Fibroblast of mammary gland (primary cell): Measurements from ENCODE around the gene PDZRN4.

Experiments
- DNase-seq: peaks from one replicate; pipeline ENCODE4 v3.0.0-alpha.2; 2010; ENCODE audit warnings: low read depth
- H3K4me3 ChIP-seq: 2 replicates; pipeline ENCODE4 v1.5.1; 2011; ENCODE audit warnings: low read depth, mild to moderate bottlenecking, low read length, moderate library complexity; ENCODE audit not compliant: control insufficient read depth
- CTCF ChIP-seq: conservative IDR thresholded peaks from 2 replicates; pipeline ENCODE4 v1.5.1; 2011; ENCODE audit warnings: low read depth, low read length, inconsistent platforms; ENCODE audit not compliant: control insufficient read depth, insufficient read depth

The PDZRN4 gene

GRCh38 chr12:41188058-41188840, at the start of gene PDZRN4:
Gene PDZRN4 (plus strand): TSS chr12:41188320.
- TF ChIP-seq CTCF, result no peak
- H3K4me3 ChIP-seq, result no peak within 1 kb of the TSS
- no peak for DNase-seq

GRCh38 chr12:41140117-41140516, 48.0 kb upstream of the PDZRN4 start:
- H3K4me3 ChIP-seq, result no peak overlapping the region
- DNase-seq, result no peak
- no peak for TF ChIP-seq CTCF

- H3K4me3 ChIP-seq, result no peak overlapping the region
- DNase-seq, result no peak
- TF ChIP-seq CTCF, result no peak
These were observed 47.0 kb upstream of the PDZRN4 start for GRCh38 chr12:41141104-41141503.

- no peak overlapping the region for H3K4me3 ChIP-seq
- TF ChIP-seq CTCF, result no peak
- no peak for DNase-seq
These were observed 45.7 kb upstream of the PDZRN4 start for GRCh38 chr12:41142376-41142775.

- H3K4me3 ChIP-seq, result no peak overlapping the region
- no peak for TF ChIP-seq CTCF
- peak; percentile 86 for DNase-seq
These were observed 36.3 kb upstream of the PDZRN4 start for GRCh38 chr12:41151793-41152192.

GRCh38 chr12:41162461-41162860, 25.7 kb upstream of the PDZRN4 start:
- DNase-seq, result no peak
- no peak overlapping the region for H3K4me3 ChIP-seq
- no peak for TF ChIP-seq CTCF
